MM.1S (cell line): ENCODE measurements around the gene TSHZ3.

Experiments used
- DNase-seq: peaks from one replicate; pipeline ENCODE4 v3.0.0-alpha.2; 2015
- H2AFZ ChIP-seq: fragments of 300-600 bp; sonication (generic); 2 replicates; pipeline ENCODE4 v1.6.0; 2016; ENCODE audit warnings: antibody characterized with exemption, low read length
- H3F3A ChIP-seq: fragments of 300-600 bp; sonication (generic); 2 replicates; pipeline ENCODE4 v1.6.1; 2016; ENCODE audit warnings: mild to moderate bottlenecking, antibody characterized with exemption, low read length, moderate library complexity, mixed read lengths; ENCODE audit not compliant: insufficient read depth
- H3K27ac ChIP-seq: fragments of 300-600 bp; sonication (generic); 2 replicates; pipeline ENCODE4 v1.5.1; 2016; ENCODE audit warnings: mild to moderate bottlenecking, low read length
- H3K27me3 ChIP-seq: fragments of 300-600 bp; sonication (generic); replicated peaks from 2 replicates; pipeline ENCODE4 v1.6.0; 2016; ENCODE audit warnings: low read length; ENCODE audit not compliant: insufficient read depth
- H3K36me3 ChIP-seq: fragments of 300-600 bp; sonication (generic); replicated peaks from 2 replicates; pipeline ENCODE4 v1.6.1; 2016; ENCODE audit warnings: mild to moderate bottlenecking, low read length, mixed read lengths; ENCODE audit not compliant: insufficient read depth
- H3K4me1 ChIP-seq: fragments of 300-600 bp; sonication (generic); 2 replicates; pipeline ENCODE4 v1.6.1; 2016; ENCODE audit warnings: low read length, mixed read lengths
- H3K4me2 ChIP-seq: fragments of 300-600 bp; sonication (generic); 2 replicates; pipeline ENCODE4 v1.6.0; 2016; ENCODE audit warnings: low read depth, low read length
- H3K4me3 ChIP-seq: fragments of 300-600 bp; sonication (generic); 2 replicates; pipeline ENCODE4 v1.5.1; 2016; ENCODE audit warnings: low read length, mixed read lengths
- H3K79me2 ChIP-seq: fragments of 300-600 bp; sonication (generic); 2 replicates; pipeline ENCODE4 v1.6.1; 2016; ENCODE audit warnings: mixed run types, low read length, mixed read lengths
- H3K9ac ChIP-seq: fragments of 300-600 bp; sonication (generic); 2 replicates; pipeline ENCODE4 v1.6.1; 2016; ENCODE audit warnings: low read length, mixed read lengths
- H3K9me2 ChIP-seq: fragments of 300-600 bp; sonication (generic); replicated peaks from 2 replicates; pipeline ENCODE4 v1.6.1; 2016; ENCODE audit warnings: mild to moderate bottlenecking, low read length, mixed read lengths; ENCODE audit not compliant: insufficient read depth
- H3K9me3 ChIP-seq: fragments of 300-600 bp; sonication (generic); replicated peaks from 2 replicates; pipeline ENCODE4 v1.6.1; 2016; ENCODE audit warnings: mild to moderate bottlenecking, low read length, mixed read lengths; ENCODE audit not compliant: insufficient read depth
- H4K20me1 ChIP-seq: fragments of 300-600 bp; sonication (generic); 2 replicates; pipeline ENCODE4 v1.6.1; 2016; ENCODE audit warnings: mild to moderate bottlenecking, low read length, moderate library complexity, mixed read lengths; ENCODE audit not compliant: insufficient read depth
- EZH2 ChIP-seq: fragments of 300-600 bp; sonication (generic); optimal IDR thresholded peaks from 2 replicates; pipeline ENCODE3; 2017; ENCODE audit warnings: low read depth, mild to moderate bottlenecking, antibody characterized with exemption, low read length, mixed read lengths
- EZH2phosphoT487 ChIP-seq: fragments of 300-600 bp; sonication (generic); IDR thresholded peaks from 2 replicates; pipeline ENCODE4 v1.6.1; 2018; ENCODE audit warnings: antibody characterized with exemption, low read length
- TF ChIP-seq, protein P1 (sequence below): fragments of 300-600 bp; sonication (generic); IDR thresholded peaks from 2 replicates; pipeline ENCODE4 v1.5.1; 2016; ENCODE audit warnings: antibody characterized with exemption, low read length, mixed read lengths

Gene TSHZ3

DNA sequence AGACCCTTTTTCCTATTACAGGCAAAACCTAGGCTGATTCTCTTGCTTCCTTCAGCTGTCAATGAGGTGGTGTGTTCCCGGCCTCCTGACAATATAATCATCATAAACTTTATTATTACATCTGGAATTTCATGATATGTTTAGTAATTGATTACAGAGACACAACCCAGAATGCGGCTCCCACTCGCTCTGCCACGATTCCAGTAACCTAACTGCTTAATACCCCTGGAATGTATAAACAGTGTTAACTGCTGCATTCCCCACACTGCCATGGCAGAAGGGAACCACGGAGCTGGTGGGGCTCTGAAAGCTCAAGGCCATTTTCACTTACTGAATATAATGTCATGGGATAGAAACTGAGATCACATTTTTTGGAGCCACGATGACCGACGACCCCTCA lies 17.1 kb downstream of the TSHZ3 start:
- Histone ChIP-seq H4K20me1 (no peaks in the 10 kb centered on the region), H3K4me1 (no peaks in the 10 kb centered on the region), H3K36me3 (no peaks in the 10 kb centered on the region), H3K27ac (no peak overlapping the region), H3K4me2 (no peak overlapping the region), H3K79me2 (no peaks in the 10 kb centered on the region), H2AFZ (no peak overlapping the region), H3K9ac (no peak overlapping the region), H3K9me2 (no peaks in the 10 kb centered on the region), H3K4me3 (no peak overlapping the region), H3K27me3 (peaks cover 87% of the 10 kb centered on the region), H3K9me3 (no peaks in the 10 kb centered on the region), H3F3A (no peaks in the 10 kb centered on the region)
- TF ChIP-seq EZH2 (no peak), EZH2phosphoT487 (no peak)
- TF ChIP-seq, protein P1, sequence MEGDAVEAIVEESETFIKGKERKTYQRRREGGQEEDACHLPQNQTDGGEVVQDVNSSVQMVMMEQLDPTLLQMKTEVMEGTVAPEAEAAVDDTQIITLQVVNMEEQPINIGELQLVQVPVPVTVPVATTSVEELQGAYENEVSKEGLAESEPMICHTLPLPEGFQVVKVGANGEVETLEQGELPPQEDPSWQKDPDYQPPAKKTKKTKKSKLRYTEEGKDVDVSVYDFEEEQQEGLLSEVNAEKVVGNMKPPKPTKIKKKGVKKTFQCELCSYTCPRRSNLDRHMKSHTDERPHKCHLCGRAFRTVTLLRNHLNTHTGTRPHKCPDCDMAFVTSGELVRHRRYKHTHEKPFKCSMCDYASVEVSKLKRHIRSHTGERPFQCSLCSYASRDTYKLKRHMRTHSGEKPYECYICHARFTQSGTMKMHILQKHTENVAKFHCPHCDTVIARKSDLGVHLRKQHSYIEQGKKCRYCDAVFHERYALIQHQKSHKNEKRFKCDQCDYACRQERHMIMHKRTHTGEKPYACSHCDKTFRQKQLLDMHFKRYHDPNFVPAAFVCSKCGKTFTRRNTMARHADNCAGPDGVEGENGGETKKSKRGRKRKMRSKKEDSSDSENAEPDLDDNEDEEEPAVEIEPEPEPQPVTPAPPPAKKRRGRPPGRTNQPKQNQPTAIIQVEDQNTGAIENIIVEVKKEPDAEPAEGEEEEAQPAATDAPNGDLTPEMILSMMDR: no peak
- DNase-seq: no peak

- Histone ChIP-seq H3K36me3 (no peaks in the 10 kb centered on the region), H3K9me3 (no peaks in the 10 kb centered on the region), H3K79me2 (no peaks in the 10 kb centered on the region), H2AFZ (no peak overlapping the region), H3K4me2 (no peak overlapping the region), H3K9ac (no peak overlapping the region), H3K9me2 (no peaks in the 10 kb centered on the region), H4K20me1 (no peaks in the 10 kb centered on the region), H3F3A (no peaks in the 10 kb centered on the region), H3K4me3 (no peak overlapping the region), H3K27ac (no peak overlapping the region), H3K4me1 (no peaks in the 10 kb centered on the region), H3K27me3 (peaks cover 87% of the 10 kb centered on the region)
- TF ChIP-seq, protein P1: no peak
- no peak for TF ChIP-seq EZH2phosphoT487
- no peak for TF ChIP-seq EZH2
- no peak for DNase-seq
Measured at GRCh38 chr19:31331536-31331935, 17.7 kb downstream of the TSHZ3 start.

DNA sequence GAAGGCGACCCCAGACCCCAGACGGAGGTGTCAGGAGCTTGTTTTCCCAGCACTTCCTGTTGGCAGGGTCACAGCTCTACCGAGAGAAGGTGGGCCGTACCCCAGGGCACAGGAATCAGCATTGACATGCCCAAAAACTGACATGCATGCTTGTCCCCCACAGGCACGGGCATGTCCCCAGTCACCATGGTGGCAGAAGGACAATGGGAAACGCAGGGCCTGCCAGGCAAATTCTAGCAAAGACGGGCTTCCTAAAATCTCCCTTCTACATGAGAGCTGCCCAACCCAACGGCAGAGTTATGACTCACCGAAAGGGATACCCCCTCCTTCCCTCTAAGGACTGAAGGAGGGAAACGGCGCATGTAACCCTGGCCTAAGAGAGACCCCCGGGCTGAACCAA lies 18.5 kb downstream of the TSHZ3 start:
- H3K4me3 ChIP-seq: no peak overlapping the region
- no peaks in the 10 kb centered on the region for H3K79me2 ChIP-seq
- no peak overlapping the region for H3K9ac ChIP-seq
- no peaks in the 10 kb centered on the region for H3K36me3 ChIP-seq
- H3F3A ChIP-seq: no peaks in the 10 kb centered on the region
- H3K27ac ChIP-seq: no peak overlapping the region
- H3K4me2 ChIP-seq: no peak overlapping the region
- no peak for TF ChIP-seq EZH2
- no peak for TF ChIP-seq EZH2phosphoT487
- TF ChIP-seq, protein P1: no peak
- H3K27me3 ChIP-seq: peaks cover 80% of the 10 kb centered on the region
- no peaks in the 10 kb centered on the region for H3K9me3 ChIP-seq
- no peaks in the 10 kb centered on the region for H3K9me2 ChIP-seq
- H2AFZ ChIP-seq: no peak overlapping the region
- DNase-seq: no peak
- H4K20me1 ChIP-seq: no peaks in the 10 kb centered on the region
- no peaks in the 10 kb centered on the region for H3K4me1 ChIP-seq
